Limb (tissue), 2 donors: Measurements from ENCODE around the gene ZSWIM6.

ENCODE experiments used
- DNase-seq, 2 donors: peaks; one replicate each; pipeline ENCODE4 v3.0.0-alpha.2; 2016; ENCODE audit errors: extremely low spot score in 2 of 2

Gene ZSWIM6

DNA sequence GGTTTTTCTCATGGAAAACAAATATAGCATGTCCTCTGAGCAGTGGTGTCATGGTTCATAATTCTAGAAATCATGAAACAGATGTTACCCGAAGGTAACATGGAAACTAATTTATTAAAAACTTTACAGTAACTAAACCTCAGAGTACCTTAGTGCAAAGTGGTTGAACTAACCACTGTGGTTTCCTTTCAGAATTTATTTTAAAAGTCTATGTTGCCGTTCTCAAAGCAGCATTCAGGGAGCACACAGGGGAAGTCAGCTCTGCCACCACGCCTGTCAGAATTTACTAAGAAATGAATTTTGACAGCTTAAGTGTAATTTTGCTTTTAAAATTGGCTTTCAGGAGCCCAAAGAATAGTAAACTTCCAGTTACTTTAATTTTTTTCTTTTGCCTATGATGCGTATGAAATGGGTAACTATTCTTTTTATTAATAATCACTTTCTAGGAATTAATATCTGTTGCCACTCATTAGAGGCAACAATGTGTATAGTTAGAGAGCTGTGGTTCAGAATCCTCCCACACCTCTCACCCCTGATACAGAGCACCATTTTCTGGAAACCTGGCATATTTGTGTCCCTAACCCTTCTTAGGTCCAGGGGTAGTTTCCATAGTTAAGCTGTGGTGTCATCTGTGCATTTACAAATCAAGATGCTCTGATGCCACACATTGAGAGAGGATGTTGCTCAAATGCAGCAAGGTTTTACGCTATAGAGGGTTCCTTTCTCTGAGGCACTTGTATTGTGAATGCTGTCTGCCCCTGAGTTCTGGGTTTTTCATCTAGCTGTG, 202.6 kb downstream of the ZSWIM6 start:
- DNase-seq, result no peak

DNA sequence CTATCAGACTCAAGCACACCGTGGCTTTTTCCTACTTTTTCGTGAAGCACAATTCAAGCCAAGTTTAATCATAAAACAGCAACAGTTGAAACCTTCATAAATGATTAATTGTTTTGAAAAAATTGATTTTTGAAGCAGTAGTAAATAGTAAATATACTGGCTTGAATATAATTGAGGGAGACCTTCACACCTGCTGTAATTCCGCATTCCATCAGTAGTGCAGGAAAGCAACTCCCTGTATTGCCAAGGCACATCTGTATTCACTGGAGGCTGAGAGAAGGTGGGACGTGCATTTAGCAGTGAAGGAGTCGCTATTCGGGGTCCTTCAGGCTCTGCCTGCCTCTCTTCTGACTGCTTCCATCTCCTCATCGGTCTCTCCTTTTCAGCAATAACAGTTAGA, 203.8 kb downstream of the ZSWIM6 start:
- no peak for DNase-seq

DNA sequence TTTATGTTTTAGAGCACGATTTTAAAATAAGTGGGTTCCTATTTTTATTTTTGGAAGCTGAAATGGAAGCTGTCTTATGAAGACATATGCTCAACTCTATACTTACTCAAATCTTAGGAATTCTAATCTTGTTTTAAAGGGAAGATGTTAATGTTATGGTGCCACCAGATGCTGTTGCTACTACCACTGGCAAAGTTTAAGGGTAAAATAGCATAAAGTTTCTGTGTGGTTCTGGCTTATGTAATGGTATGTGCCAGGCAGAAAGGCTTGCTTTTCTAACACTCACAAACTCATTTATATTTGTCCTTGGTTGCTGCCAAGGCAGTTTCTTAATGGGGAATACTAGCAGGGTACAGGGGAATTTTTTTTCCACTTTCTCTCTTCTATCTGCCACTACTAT, 204.9 kb downstream of the ZSWIM6 start:
- no peak for DNase-seq

DNA sequence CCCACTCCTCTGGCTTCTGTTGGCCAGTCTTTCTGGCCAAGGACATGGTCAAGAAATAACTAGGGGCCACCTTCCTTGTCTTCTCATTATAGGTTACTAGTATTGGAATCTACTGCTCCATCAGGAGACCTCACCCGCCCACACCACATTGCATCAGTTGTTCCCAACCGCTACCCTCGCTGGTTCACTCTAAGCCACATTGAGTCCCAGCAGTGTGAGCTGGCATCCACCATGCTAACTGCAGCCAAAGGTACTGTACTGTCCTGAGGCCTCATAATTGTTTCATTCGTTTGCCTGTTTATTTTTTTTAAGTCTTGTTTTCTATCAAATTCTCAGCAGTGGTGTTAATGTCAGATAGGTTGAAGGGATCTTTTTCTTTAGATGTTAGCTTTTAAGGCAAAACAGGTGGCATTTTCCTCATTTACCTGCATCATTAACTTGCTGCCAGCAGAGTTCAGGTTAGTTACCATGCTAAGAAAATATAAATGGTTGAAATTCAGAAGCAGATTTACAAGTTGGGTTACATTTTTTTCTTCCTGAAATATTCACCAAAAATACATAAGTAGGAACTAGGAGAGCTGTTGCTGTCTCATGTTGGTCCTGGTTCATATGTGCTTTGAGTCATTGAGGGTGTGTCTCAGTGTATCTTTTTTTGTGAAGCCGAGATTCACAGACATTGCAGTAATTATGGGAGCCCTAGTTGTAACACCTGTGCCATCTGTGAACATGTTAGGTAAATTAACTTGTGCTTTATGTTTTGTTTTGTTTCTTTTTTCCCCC, 206.9 kb downstream of the ZSWIM6 start:
- DNase-seq, result no peak

DNA sequence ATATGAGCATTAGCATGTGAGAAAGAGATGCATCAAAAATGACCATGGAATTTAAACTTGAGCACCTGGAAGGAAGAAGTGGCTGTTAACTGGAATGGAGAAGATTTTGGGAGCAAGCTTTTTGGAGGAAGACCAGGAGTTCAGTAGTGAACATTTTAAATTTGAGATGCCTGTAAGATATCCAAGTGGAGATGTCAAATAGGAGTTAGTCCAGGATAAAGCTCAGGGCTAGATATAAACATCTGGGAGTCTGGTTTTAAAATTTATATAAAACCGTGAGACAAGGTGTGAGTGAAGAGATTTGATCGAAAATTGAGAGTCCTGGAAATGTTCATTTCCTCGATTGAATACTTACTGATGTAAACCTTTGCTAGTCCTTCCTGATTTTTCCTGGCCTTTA, 217.5 kb downstream of the ZSWIM6 start:
- DNase-seq, result no peak

DNA sequence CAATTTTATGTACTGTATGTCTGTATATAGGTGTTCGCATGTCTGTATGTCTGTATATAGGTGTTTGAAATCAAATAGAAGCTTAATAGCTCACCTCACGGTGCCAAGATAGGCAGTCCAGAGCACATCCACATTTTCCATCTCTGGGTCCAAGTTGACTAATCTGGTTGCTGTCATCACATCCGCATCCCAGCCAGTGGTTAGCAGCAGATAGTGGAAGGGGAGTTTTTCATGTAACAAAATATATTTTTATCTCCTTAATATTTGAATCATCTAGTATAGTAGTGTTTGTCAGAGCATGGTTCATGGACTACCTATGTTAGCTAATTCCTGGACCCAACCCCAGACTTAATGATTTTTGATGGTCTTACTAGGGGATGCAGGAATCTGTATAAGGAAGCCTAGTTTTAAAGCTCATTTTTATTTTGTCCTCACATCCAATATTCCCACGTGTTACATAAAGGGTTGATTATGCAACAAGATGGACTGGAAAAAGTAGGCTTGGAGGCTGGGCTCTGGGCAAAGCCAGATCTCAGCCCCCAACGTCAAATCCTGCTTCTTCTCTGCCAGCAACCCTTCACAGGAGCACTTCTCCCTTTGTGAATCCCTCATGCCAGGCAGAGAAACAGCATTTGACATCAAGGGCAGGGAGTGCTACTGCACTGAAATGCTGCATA, 219.7 kb downstream of the ZSWIM6 start:
- DNase-seq, result no peak

DNA sequence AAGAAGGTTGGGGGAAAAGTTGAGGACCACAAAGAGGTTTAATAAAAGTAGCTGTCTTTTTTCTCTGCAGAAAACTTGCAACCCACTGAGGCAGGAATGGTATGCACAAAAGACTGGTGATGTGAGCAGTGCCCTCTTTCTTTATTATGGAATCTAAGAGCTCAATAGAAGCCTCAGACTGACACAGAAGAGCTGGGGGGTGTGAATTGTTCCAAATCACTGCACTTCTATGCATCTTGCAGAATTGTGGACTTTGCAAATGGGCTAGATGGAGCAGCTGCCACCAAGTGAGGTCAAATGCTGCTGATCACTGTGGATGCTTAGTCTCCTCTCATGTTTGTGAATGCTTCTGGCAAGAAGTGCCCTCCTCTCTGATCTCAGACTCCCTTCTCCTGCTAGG, 227.1 kb downstream of the ZSWIM6 start:
- DNase-seq, result no peak

DNA sequence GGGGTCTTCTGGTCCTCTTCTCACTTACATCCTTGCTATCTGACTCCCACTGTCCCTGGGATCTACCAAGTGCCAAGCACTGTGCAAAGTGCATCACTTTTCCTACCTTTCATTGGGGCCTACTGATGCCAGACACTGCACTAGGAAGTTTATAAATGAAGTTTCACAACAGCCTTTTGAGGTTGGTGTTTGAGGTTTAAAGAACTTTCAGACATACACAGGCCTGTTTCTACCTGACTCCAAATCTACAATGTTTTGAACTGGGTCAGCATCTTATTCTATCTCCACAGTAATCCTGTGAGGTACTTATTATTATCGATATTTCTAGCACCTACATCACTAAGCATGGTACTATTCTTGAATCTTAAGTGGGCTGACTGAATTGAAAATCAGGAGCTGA, 227.7 kb downstream of the ZSWIM6 start:
- no peak for DNase-seq

DNA sequence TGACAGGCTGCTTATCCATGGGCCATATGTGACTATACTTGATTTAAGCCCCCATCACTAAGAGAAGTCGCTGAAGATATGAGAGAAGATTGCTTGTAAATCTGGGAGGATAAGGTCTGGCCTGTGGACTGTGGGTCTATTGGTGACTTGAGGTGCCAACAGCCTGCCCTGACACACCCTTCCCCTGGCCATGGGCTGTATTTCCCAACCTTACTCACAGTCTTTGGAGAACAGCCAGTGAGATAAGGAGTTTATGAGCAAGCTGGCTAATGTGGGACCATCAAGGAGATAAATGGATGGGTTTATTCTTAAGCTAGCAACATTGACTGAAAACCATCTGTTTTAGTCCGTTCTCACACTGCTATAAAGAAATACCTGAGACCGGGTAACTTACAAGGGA, 231.3 kb downstream of the ZSWIM6 start:
- no peak for DNase-seq

DNA sequence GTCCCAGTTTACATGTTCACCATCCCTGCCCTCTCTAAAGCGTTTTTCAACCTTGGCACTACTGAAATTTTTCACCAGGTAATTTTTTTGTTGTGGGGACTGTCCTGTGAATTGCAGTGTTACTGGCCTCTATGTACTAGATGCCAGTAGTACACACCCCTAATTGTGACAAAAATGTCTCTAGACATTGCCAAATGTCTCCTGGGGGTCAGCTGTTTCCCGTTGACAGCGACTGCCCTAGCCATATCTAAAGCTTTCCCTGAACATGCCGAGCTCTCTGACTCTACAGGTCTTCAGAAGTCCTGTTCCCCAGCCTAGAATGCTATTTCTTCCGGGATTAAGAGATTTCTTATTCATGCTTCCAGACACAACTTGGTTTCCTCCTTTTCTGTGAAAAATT, 235.3 kb downstream of the ZSWIM6 start:
- no peak for DNase-seq

DNA sequence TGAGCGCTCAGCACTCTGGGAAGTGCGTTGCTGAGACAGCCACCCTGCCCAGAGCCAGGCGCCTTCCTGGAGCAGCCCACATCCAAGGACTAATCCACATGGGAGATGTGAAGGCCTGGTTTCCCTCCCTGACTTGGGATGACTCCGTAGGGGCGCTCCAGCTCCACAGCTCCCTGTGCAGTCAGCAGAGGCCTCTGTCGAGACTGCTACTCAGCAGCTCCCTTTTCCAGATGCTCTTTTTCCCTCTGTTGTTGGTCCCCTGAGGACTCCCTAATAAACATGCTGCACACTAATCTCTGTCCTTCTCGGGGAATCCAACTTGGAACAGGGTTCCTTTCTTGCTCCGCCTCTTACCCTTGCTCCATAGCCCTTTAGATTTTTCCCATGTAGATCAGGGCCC, 237.3 kb downstream of the ZSWIM6 start:
- no peak for DNase-seq

DNA sequence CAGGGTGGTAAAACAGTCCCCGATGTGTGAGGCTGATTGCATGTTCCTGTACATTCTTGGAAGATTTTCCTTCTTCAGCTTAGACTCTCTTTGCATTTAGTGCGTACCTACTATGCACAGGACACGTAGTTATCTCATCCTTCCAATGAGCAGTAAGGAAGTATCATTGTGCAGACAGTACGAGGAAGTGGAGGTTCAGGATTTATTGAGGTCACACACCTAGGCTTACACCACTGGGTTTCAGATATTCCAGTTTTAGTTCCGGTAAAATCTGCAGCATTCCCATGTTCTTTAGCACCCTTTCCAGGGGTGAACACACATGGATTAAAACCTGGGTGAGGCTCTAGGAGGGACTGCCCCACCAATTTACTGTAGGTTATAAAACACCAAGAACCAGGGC, 238.7 kb downstream of the ZSWIM6 start:
- no peak for DNase-seq

DNA sequence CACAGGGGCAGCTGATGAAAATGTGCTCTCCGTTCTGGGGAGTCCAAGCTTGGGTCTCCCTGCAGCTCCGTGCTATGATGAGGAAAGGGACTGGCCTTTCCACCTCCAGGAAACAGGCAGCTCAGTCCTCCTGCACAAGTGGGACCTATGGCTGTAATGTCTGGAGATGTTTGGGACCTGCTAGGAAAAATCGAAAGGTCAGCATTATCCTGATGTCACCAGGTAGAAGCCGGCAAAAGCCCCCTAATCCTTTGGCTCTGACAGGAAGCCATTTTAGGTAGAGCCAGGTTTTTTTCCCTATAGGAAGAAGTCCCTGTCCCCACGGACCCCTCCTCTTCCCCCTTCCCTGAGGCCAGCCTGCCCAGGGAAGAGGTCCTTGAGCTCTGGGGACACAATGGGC, 240.9 kb downstream of the ZSWIM6 start:
- DNase-seq, result no peak

DNA sequence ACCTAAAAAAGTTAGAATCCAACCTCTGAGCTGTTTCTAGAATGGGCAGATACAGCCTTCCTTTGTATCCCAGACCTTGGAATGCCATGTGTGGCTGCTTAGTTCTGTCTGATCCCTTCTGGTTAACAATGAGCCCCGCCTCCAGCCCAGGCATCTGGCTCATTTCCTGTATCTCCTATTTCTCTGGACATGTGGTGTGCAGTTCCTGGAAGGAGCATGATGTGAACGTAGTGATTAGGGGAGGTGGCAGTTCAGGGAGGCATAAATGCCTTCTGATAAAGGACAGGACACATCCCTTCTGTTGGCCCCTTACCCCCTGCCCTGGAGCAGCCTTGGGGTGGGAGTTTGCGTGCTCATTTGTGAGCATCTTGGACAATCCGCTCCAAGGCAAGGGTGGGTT, 243.0 kb downstream of the ZSWIM6 start:
- peak; percentile 36 to 50 for DNase-seq

DNA sequence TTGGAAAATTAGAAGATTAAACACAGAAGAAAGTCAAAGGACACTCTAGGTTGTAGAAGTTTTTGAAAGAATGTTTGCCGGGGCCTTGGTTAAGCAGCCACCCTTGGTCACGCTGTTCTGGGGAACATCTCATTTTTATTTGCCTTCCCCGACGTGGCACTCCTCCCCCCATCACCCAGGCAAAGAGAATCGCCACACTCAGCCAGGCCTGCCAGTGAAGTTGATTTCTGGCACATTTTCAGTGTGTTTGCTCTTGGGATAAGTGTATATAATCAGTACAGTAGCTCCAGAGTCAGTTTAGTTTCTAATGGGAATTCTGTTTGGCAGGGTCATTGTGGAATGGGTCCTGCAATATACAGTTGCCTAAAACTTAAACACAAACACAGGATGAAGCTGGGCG, 243.5 kb downstream of the ZSWIM6 start:
- no peak for DNase-seq

DNA sequence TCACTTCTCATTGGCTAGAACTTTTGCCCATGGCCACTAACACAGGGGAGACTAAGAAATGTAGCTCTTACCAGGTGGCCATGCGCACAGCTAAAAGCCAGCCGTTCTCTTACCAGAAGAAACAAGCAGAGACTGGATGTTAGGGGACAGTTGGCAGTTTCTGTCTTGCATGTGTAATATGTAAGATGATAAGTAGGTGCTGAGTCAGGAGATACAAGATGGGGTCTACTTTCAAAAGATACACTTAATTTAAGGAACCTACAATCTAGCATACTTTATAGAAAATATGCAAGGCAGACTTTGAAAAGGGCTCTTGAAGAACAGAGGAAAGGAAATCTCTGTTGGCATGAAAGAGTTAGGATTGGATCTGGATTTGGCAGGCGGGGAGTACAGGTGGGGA, 244.5 kb downstream of the ZSWIM6 start:
- no peak for DNase-seq

DNA sequence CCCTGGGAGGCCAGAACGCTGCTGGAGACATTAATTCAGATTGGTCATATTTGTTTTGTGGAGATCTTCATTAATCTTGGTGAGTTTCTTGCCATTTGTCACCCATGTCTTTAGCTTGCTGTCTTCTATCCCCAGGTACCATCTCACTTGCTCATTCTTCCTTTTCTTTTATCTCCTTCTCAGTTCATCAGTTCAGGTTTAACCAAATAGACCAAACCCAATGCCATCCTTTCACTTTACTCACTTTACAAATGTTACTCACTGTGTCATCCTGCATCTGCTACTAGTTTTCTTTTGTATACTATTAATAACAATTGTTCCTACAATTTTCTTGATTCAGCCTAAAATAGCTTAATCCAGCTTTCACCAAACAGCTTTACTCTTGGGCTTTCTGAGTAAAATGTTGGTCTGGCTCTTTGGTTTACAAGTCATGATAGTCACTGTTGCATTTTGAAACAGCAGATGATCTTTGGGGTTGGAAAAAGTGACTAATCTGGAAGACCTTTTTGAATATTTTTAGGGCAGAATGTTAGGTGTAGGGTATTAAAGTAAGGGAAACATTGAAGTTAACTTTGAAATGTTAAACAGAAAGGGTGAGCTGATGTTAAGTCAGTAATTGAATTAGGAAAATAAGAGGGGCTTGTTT, 246.9 kb downstream of the ZSWIM6 start:
- DNase-seq, result no peak

DNA sequence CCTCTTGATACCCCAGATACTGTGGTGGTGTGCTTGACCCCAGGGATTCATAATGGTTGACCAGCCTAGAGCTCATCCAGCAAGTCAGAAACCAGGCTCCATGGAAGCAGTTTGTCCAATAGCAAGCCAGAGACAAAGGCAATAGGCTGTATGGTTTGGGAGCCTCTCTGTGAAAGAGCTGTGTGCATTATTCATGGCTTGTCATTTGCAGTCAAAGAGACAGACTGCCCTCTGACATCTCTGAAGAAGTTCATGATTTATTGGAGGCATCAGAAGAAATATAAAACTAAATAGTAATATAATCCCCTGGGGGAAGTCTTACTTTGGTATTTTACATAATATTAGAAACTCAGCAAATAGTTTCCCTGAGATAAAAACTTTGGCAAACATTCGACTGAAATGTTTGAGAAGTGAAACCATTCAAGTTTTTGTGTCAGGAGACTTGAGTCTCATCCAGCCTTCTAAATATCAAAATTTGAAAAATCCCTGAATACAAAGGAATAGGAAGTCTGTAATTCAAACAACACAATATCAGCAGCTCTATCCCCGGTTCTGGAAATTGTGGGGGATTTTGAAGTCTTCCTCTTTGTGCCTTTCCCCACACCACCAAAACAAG, 250.3 kb downstream of the ZSWIM6 start:
- no peak for DNase-seq

DNA sequence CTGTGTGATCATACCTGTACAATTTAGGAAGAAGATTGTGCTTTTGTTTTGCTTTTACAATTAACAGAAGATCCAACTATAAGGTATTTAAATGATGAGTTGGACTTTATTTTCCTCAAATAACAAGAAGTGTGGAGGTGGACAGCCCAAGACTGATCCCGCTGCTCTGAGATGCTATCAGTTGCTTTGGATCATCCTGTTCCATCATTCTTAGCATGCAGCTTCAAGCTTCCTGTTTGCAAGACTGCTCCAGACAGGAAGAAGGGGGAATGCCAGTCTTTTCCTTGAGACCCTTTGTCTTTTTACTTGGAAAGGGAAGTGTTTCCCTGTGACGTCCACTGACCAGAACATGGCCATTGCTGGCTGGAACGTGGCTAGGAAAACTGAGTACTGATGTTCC, 250.8 kb downstream of the ZSWIM6 start:
- no peak for DNase-seq

DNA sequence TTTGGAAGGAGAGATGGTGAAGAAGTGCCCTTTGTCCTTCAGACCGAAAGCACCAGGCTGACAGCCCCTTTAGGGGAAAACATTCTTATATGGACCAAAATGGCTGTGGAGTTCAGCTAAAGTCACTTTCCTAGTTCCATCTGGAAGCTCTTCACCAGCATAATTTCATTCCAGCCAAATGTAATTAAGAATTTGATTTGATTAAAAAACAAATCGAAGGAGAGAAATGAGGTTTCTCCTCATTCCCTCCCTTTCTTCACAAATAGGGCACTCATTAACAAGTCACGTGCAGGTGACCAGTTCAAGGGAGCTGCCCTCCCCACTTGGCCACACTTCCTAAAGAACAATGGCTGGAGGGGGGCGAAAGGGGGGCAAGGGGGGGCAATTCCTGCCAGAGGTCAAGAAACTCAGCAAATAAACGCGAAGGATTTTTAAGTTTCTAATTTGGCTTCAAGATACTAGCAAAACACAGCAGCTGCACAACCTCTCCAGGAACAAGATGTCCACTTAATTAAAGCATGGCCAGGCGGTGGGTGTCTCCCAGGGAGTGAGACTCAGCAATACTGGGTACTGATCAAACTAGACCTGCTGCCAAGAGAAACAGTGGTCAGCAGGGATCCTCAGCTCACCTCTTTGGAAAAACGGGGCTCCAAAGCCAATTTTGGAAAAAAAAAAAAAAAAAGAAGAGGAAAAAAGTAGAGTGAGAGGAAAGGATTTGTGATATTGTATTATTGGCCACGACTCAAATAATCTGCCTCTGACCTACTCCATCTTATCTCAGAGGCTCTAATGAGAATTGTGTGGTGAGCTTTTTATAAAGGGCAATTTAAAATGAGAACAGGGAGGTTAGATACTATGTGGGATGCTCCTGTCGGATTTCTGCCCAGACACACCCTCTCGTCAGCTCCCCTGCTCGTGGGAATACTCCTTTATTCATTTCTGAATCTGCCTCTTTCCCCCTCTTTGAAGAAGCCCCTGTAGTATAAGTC, 254.3 kb downstream of the ZSWIM6 start:
- no peak for DNase-seq
